SJSA1 (cell line): ENCODE results near the gene GOLGA8M. TPM values are rescaled to one million over a fixed set of nuclear protein-coding genes. Genes with fewer than 3 reads are reported as not detected.

Experiments used
- total RNA-seq: library from RNA; depleted of rRNA; stranded (reverse); fragments of >200 nt; shearing (Covaris generic); gene quantifications from 2 replicates; pipeline ENCODE4 v1.2.3, GENCODE V29; 2014; rRNA removed

The GOLGA8M gene
- total RNA-seq, 1 experiment from 2014 or later: 3.5 TPM

Other genes with a start within 250 kb of the GOLGA8M start
- gene GOLGA8G, start 179.4 kb downstream of the GOLGA8M start, total RNA-seq: 0.25 TPM in 1 of 2 replicates, not detected in the other
- not detected in 2 replicates for gene GOLGA6L25, start 158.9 kb downstream of the GOLGA8M start, total RNA-seq
- not detected in 2 replicates for gene GOLGA6L7, start 136.2 kb upstream of the GOLGA8M start, total RNA-seq
- 51.9 and 53.3 TPM in 2 replicates for gene APBA2, start 173.6 kb upstream of the GOLGA8M start, total RNA-seq